SK-N-SH treated with all-trans-retinoic acid at 6 μM for 48 hours (cell line): Measurements from ENCODE around the gene RECQL5.

Experiments
- ARNTL ChIP-seq: fragments of 450-650 bp; formaldehyde crosslinking; IDR thresholded peaks from 2 replicates; pipeline ENCODE4 v1.5.0; 2020; ENCODE audit warnings: low read depth, mild to moderate bottlenecking, moderate library complexity, borderline replicate concordance
- PATZ1 ChIP-seq: fragments of 250-450 bp; sonication (Bioruptor Pico); IDR thresholded peaks from 2 replicates; pipeline ENCODE4 v1.8.0; 2020; ENCODE audit warnings: mild to moderate bottlenecking, moderate library complexity, borderline replicate concordance
- TOX ChIP-seq: fragments of 250-450 bp; sonication (Bioruptor Pico); IDR thresholded peaks from 2 replicates; pipeline ENCODE4 v1.8.0; 2021; ENCODE audit warnings: mild to moderate bottlenecking, moderate library complexity, borderline replicate concordance
- ZC3H10 ChIP-seq: fragments of 250-450 bp; sonication (Bioruptor Pico); IDR thresholded peaks from 2 replicates; pipeline ENCODE4 v1.5.1; 2021; ENCODE audit warnings: mild to moderate bottlenecking, moderate library complexity
- ZFP30 ChIP-seq: fragments of 450-650 bp; formaldehyde crosslinking; IDR thresholded peaks from 2 replicates; pipeline ENCODE4 v1.5.0; 2022; ENCODE audit warnings: mild to moderate bottlenecking, moderate library complexity
- ZNF8 ChIP-seq: fragments of 450-650 bp; formaldehyde crosslinking; IDR thresholded peaks from 2 replicates; pipeline ENCODE4 v1.5.0; 2020; ENCODE audit warnings: mild to moderate bottlenecking, moderate library complexity

- TF ChIP-seq TOX (CRISPR knock-in tag) (no peak), ZC3H10 (CRISPR knock-in tag) (no peak), PATZ1 (CRISPR knock-in tag) (no peak), ZNF8 (CRISPR knock-in tag) (no peak), ZFP30 (CRISPR knock-in tag) (no peak), ARNTL (CRISPR knock-in tag) (no peak)
Observed at GRCh38 chr17:75698659-75699058, 31.7 kb upstream of the RECQL5 start.
